Measurements from ENCODE around the gene NKPD1.

Gene NKPD1

DNA sequence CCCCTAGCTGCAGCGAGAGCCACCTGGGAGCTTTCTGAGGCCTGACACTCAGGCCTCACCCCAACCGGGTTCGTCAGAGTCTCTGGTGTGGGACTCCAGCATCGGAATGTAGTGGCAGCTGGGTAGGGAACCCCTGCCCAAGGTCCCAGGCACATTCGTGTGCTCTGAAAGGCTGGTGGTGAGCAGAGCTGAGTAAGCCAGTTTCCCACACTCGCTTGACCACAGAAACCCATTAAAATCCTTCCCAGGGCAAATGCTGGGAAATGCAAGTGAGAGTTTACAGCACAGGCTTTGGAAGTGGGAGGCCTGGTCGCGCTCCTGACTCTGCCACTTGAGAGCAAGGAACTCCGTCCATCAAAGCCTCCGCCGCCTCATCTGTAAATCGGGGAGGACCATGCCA, 13.0 kb upstream of the NKPD1 start:
- no peak for DNase-seq (ENCODE audit: low read depth)

DNA sequence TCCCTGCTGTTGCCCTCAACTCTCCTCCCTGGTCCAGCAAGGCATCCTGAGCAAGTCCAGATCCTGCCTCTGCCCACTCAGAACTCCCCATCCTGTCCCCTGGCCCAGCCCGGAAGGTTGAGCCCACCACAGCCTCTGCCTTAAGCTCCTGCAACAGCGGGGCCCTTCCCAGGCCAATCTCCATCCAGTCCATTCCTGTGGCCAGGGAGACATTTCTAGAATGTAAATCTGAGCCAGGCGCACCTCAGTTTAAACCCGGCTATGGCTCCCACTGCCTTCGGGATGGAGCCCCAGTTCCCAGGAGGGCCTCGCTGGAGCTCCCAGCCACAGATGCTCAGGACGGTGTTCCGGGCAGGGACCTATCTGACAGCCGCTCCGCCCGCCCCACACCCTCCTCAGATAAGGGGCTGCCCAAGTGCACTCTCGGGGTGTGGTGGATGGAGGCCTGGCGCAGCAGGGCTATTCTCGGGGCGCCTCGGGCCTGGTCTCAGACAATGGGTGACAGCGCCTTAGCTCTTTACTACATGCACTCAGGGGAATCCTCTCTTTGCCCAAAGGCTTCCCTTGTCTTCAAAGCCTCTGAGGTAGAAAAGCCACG, 11.9 kb upstream of the NKPD1 start:
- no peak for DNase-seq (ENCODE audit: low read depth)

DNA sequence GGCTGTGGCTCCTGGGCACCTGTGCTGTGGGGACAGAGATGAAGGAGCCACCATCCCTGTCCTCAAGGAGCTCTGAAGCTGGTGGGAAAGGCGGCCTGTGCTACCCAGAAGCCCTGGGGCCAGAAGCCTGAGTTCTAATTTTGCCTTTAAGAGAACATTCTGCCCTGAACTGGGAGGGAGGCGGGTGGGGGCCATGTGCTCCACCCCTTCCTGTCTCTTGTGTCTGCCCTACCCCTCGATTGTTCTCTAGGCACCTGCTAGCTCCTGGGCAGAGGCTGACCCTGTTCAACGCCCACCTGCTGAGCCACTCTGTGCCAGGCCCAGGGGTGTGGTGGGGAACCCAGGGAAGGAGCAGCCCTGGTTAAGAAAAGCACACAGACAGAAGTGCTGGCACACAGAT, 11.4 kb upstream of the NKPD1 start:
- DNase-seq (ENCODE audit: low read depth): no peak

DNA sequence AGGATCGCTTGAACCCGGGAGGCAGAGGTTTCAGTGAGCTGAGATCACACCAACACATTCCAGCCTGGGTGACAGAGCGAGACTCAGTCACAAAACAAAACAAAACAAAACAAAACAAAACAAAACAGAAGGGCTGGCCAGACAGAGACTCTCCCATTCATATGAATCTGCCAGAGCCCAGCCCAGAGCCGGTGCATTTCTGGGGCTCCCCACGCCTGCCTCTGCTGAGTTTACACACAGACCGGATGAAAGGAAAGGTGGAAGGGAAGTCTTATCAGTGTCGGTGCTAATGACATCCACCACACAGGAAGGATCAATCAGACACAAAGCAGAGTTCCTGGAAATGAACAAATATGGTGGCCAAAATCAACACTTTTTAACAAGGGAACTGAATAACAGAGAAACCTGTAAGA, 10.4 kb upstream of the NKPD1 start:
- no peak for DNase-seq (ENCODE audit: low read depth)

DNA sequence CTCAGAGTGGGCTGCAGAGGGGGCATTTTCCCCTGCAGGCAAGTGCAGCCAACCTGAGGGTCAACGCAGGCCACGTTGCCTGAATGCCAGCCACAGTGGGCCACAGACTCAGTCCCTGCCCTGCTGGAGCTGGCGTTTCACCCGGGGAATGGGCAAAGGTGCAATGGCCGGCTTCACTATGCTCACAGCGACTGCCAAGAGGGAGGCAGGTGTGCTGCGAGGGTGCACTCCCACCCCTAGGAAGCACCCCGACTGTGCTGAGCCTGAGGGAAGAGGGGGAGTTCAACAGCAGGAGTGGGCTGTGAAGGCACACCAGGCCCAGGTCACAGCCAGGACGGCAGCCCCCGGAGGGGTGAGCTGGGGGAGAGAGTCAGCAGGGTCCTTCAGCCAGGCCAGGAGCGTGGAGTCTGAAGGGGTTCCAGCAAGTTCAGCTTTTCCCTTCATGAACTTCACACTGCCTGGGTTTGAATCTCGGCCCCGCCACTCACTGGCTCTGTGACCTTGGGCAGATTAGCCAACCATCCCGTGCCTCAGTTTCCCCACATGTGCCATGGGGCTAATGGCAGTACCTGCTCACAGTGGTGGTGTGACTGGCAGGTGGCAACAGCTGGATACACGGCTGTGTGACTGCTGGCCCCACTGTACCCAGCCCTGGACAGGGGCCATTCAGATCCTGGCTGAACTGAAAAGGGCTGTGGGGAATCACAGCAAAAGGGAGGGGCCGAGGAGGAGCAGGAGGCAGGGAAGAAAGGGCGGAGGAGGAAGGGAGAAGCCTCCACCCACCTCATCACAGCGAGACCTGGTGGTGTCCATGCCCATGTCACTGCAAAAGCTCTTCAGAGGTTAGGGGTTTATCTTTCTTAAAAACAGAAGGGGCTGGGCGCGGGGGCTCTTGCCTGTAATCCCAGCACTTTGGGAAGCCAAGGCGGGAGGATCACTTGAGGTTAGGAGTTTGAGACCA, 9.6 kb upstream of the NKPD1 start:
- DNase-seq (ENCODE audit: low read depth): no peak

DNA sequence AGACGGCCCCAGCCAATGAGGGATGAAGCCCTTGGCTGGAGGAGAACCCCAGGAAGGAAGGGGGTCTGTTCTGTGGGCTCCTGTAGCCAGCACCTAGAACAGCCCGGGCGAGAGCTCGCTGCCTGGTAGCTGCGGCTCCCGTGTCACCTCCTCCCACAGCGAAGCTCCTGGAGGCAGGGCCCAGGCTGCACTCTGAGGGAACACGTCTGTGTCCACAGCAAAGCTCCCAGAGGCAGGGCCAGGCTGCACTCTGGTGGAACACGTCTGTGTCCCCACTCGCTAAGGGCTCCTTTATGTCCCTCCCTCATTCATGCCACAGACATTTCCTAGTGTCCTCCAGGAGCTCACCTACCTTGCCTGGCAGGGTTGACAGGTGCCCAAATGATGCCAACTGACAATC, 8.8 kb upstream of the NKPD1 start:
- DNase-seq (ENCODE audit: low read depth): no peak

DNA sequence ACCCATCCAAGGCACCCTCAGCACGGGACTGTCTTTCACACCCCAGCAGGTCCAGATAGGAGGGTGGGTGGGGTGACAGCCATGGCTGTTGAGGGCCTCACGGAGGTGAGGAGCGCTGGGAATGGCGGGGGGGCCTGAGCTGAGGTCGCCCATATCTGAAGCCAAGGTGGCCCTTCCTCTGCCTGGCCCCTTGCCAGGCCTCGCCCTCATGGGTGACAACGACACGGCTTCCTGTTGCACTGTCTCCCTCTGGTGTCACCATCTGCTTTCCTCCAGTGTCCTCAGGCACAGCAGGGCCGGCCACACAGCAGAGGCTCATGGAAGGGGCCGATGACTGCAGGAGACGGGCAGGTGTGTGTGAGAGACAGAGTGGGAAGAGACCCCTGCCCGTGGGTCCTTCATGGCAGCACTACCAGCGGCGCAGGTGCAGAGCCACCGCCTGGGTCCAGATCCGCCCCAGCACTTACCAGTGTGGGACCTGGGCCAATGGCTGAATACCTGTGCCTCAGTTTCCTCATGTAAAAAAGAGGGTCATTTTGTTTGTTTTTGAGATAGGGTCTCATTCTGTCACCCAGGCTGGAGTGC, 8.1 kb upstream of the NKPD1 start:
- DNase-seq (ENCODE audit: low read depth): no peak

DNA sequence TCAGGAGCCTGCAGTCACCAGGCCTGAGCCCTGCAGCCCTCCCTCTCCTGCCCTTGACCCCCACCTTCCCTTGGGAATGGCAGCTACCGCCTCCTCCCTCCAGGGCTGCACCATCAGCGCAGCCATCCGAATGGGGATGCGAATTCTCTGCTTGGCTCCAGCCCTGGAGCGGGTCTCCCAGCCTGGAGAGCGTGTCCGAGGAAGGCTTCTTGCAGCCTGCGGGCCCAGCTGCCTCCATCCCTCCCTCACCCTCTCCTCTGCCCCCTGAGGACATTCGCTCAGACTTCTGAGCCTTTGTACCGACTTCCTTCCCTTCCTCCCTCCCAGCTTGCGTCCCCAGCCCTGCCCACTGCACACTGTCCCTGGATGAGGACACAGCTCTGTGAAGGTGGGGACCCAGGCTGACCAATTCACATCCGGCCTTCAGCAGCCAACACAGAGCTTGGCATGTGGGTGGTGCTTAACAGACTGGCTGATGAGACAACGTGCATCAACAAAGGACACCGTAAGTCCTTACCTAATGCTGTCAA, 6.0 kb upstream of the NKPD1 start:
- no peak for DNase-seq (ENCODE audit: low read depth)

DNA sequence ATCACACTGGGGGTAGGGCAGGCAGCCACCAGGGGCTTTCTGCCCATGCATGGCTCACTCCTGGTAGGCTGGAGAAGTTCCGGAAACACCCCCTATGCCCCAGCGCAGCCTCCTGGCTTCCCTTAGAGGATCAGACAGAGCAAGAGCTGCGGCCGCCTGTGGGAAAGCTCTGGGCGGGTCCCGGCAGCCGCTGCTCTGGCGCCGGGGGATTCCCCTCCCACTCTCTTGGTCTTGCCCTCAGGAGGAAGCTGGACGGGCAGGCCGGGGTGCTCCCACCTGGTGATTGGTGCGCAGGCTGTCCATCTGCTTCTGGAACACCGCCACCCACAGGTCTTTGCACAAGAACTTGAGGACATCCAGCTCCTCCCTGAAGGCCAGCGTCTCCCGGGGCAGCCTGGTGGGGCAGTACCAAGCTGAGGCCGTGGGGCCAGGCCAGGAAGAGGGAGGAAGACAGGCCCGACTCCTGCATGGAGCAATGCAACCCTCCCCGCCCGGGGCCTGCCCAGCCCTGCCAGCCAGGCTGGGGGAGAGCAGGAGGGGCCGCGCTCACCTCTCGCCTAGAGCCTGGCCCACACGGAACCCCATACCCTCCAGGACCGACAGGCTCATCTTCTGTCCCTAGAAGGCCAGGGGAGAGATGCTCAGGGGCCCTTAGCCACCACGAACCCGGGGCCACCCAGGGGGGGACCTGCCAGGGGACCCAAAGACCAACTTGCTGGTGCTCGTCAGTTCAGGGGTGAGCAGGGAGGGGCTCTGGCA, 4.0 kb upstream of the NKPD1 start:
- DNase-seq (ENCODE audit: low read depth): no peak

DNA sequence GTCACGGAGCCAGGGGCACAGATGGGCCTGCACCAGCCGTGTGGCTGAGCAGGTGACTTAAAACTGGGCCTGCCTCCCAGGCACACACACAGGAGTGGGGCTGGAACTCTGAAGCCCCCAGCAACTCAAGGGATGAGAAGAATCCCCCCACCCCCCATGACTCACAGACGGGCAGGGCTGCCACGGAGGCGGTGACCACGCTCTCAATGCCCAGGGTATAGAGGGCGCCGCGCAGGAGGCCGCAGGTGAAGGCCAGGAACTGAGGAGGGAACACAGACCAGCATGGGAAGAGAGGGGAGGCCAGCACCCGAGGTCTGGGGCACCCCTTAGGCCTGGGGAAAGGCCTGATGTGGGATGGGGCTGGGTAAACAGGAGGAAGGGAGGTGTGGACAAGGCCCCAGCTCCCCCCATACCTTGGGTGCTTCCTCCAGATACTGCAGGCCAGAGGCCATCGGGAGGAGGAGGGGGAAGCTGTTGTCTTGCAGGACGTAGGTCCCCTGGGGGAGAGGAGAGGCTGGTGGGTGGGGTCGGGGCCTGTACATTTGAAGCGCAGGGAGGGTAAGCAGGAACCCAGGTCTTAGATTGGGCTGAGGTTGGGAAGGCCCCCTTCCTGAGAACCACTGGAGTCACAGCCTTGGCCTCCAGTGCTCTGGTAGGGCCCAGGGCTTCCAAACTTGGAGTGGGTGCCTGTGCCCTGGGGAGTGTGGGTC, 3.1 kb upstream of the NKPD1 start:
- no peak for DNase-seq (ENCODE audit: low read depth)

DNA sequence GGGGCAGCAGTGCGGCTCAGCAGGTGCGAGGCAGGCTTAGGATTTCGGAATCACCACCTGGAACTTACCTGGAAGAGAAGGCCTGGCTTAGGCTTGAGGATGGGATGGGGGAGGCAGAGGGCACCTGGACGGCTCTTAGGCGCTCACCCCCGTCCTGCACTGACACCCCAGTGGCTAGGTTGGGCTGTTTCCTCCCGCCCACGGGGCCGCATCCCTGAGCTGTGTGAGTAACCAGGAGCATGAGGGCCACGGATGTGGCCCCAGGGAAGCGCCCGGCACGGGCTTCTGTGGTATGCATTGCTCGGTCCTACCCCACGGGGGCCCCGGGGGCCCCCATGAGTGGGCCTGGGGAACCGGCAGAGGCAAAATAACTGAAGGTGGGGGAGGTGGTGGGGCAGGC, 2.4 kb upstream of the NKPD1 start:
- no peak for DNase-seq (ENCODE audit: low read depth)

DNA sequence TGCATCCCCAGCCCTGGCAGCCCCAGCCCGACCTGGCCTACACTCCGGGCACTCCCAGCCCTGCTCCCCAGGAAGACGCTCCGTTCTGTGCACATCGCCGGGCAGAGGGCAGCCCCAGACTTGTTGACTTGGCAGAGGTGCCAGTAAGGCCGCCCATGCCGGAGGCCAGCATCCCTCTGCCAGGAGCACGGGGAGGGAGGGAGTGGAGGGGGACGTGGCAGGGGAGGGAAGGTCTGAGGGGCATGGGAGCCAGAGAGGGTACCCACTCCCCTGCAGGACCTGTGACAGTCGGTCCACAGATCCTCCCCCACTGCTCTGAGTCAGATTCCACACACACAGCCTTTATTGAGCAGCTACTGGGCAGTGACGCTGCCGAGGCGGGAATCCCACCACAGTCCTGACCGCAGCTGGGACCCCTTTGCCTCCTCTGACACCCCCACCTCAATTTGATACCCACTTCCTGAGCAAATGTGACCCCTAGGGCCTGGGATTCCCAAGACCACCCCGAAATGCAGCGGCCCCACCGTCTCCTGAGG, 1.9 kb upstream of the NKPD1 start:
- DNase-seq (ENCODE audit: low read depth): no peak

DNA sequence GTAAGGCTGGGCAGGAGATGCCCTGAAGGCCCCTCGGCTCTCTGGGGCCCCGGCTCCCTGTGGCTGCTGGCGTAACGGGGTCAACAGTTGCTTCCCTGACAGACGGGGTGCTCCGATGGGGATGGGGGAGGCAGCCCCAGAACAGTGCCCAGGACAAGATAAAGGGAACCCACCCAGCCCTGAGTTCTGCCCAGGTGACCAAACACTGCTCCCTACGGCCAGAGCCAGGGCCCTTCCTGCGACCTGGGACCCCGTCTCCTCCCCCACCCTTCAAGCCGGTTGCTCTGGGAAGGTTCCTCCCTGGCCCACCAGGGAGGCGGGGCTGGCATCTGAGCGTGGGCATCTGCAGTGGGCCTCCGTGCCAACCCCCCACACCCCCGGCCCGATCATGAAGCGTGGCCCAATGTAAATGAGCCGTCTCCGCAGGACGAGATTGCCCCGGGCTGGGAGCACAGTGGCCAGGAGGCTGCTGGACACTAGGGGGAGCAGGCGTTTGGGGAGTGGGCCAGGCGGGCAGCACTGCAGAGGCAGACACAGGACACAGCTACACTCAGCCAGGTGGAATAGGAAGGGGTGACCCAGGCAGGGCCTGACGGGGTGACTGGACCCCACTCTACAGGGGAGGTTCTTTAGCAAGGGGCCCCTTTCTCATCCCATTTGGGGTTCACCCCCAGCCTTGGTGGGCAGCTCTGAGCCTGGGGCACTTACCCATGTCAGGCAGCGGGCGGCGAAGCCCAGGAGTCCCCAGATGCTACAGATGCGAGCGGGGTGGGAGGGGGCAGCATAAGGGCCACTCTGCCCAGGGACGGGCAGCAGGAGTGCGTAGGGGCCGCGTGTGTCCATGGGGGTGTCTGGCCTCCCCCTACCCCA, 1.2 kb upstream of the NKPD1 start:
- no peak for DNase-seq (ENCODE audit: low read depth)

DNA sequence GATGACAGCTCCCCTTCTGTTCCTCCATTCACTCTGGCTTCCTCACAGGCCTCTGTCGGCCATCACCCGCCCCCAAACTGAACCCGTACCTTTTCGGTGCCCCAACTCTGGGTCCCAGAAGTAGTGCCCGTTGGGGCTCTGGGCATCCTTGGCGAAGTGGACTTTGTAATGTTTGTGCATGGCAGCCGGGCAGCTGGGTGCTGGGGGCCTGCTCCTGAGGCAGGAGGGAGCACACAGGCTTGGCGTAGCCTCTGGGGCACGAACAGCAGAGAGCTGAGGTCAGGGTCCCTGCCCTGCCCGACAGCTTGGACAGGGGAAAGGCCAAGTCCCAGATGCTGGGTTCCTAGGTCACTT, 834 bp downstream of the NKPD1 start:
- DNase-seq (ENCODE audit: low read depth): no peak

DNA sequence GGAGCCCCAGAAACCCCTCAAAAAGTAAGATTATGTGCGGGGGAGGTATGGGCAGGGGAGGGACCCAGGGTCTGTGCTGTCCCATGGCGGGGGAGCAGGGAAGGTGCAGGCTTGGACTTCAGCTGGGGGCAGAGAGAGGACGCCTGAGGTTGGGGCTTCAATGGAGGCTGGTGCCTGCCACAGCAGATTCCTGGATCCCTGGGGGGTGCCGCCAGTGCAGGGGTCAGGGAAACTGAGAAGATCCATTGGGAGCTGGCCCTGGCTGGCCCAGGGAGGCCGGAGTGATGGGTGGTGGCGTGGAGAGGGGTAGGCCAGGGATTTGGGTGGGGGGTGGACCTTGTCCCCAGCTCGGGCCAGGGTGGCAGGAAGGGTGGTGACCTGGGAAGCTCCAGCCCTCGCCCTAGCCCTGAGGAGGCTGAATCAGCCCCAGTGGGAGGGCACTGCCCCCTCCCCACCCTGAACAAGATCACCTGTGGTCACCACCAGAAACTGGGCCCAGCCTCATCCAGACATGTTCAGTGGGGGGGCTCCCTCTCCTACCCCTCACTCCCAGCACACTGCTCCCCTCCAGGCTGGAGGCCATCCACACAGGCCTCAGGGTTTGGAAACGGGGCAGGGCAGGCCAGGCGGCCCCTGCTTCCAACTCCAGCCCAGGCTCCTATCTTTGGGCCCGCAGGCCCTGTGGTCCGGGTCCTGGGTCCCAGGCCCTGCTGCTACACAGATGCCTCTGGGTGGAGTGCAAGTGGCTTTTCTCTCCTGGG, 1.4 kb downstream of the NKPD1 start:
- no peak for DNase-seq (ENCODE audit: low read depth)

DNA sequence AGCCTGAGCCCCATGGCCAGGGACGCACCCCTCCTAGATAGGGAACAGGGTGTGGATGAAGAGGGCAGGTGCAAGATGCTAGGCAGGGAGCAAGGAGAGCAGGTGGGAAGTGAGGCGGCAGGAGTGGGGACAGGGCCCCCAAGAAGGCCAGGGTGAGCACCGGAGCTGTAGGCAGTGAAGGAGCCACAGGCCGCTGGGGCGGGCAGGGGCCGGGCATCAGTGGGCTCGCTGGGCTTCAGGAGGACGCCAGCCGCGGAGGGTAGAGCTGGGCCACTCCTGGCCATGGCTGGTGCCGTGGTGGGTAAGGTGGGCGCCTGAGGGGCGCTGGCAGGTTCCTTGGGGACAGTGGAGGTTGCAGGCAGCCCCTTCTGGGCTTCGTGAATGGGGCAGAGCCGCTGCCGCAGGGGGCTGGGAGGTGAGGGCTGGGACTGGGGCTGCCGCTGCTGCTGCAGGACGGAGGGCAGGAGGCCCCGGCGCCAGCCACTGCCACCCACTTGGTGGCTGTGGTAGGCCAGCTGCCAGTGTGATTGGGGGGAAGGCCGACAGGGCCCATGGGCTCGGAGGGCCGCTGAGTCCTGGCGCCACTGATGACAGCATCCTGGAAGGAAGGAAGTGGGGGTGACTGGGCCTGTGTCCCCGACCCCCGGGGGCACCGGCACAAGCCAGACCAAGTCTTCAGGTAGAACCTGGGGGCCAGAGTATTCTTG, 2.1 kb downstream of the NKPD1 start:
- no peak for DNase-seq (ENCODE audit: low read depth)

DNA sequence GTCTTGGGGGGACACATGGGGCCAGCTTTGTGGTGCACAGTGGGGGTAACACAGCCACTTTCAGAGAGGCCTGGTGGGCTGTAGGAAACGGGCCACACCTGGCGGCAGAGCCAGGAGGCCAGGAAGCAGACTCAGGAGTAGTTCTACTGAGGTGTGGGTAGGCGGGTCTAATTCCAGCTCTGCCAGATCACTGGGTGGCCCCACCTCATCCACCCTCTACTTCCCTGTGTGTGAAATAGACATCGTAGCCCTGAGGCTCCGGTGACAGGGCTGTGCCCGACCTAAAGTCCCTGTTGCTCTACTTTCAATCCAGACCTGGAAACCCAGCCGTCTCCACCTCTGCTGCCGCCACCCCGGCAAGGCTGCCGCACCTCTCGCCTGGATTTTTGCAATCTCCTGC, 4.0 kb downstream of the NKPD1 start:
- no peak for DNase-seq (ENCODE audit: low read depth)

DNA sequence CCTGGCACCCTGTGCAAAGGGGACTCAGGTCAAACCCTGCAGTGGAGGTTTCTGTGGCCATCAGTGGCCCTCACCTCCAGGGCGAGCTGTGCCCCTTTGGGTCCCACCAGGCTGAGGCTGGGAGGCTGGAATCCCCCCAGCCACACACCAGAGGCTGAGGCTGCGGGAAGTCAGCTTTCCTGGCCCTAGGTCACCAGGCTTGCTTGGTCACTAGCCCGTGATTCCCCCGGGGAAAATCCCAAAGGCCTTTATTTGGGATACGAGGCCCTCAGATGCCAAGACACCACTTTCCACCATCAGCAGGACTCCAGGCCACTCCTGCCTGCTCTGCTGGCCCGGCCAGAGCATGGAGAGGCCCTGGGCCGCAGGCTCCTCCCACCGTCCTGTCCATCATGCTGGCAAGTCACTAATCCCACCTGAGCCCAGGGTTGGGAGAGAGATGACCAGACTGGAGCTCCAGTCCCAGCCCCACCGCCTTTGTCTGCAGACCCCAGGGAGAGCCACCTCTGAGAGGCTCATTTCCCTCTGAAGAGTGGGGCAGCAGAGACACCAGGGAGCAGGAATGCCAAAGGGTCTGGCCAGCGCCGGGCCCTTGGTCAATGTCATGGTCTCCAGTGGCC, 4.7 kb downstream of the NKPD1 start:
- no peak for DNase-seq (ENCODE audit: low read depth)

All from activated T-cell treated with anti-CD3 and anti-CD28 coated beads for 1 hour (primary cell).